Hepatocyte (in vitro differentiated cells): ENCODE measurements around the gene ADAMTS9. TPM values are rescaled to one million over a fixed set of nuclear protein-coding genes. Genes with fewer than 3 reads are reported as not detected.

Source experiments
- DNase-seq: peaks from one replicate; pipeline ENCODE4 v3.0.0-alpha.2; 2016; ENCODE audit warnings: low spot score
- H2AFZ ChIP-seq: fragments of 200-600 bp; sonication (generic); 2 replicates; pipeline ENCODE4 v1.6.0; 2016; ENCODE audit warnings: antibody characterized with exemption, mild to moderate bottlenecking
- H3K27ac ChIP-seq: fragments of 200-600 bp; sonication (generic); 2 replicates; pipeline ENCODE4 v1.5.1; 2016; ENCODE audit warnings: mild to moderate bottlenecking
- H3K27me3 ChIP-seq: fragments of 200-600 bp; sonication (generic); 2 replicates; pipeline ENCODE4 v1.6.1; 2016
- H3K36me3 ChIP-seq: fragments of 200-600 bp; sonication (generic); replicated peaks from 2 replicates; pipeline ENCODE4 v1.5.1; 2016; ENCODE audit warnings: low read depth; ENCODE audit not compliant: insufficient read depth
- H3K4me1 ChIP-seq: fragments of 200-600 bp; sonication (generic); 2 replicates; pipeline ENCODE4 v1.5.1; 2016; ENCODE audit warnings: mild to moderate bottlenecking, moderate library complexity; ENCODE audit not compliant: insufficient read depth
- H3K4me2 ChIP-seq: fragments of 200-600 bp; sonication (generic); 2 replicates; pipeline ENCODE4 v1.6.0; 2016
- H3K4me3 ChIP-seq: fragments of 200-600 bp; sonication (generic); 2 replicates; pipeline ENCODE4 v1.5.1; 2016; ENCODE audit warnings: mild to moderate bottlenecking
- H3K79me2 ChIP-seq: fragments of 200-600 bp; sonication (generic); 2 replicates; pipeline ENCODE4 v1.6.0; 2017; ENCODE audit warnings: mild to moderate bottlenecking
- H3K9me2 ChIP-seq: fragments of 200-600 bp; sonication (generic); replicated peaks from 2 replicates; pipeline ENCODE4 v1.6.0; 2017; ENCODE audit warnings: mild to moderate bottlenecking; ENCODE audit not compliant: insufficient read depth
- H3K9me3 ChIP-seq: fragments of 200-600 bp; sonication (generic); 2 replicates; pipeline ENCODE4 v1.5.1; 2016; ENCODE audit warnings: low read depth, mild to moderate bottlenecking
- H4K20me1 ChIP-seq: fragments of 200-600 bp; sonication (generic); 2 replicates; pipeline ENCODE4 v1.6.0; 2016; ENCODE audit warnings: mild to moderate bottlenecking; ENCODE audit not compliant: insufficient read depth, poor library complexity, severe bottlenecking
- CTCF ChIP-seq: fragments of 200-600 bp; sonication (generic); IDR thresholded peaks from 2 replicates; pipeline ENCODE4 v1.5.1; 2016; ENCODE audit warnings: antibody characterized with exemption, mild to moderate bottlenecking; ENCODE audit not compliant: poor library complexity
- EZH2 ChIP-seq: fragments of 200-600 bp; sonication (generic); IDR thresholded peaks from 2 replicates; pipeline ENCODE4 v1.6.1; 2016; ENCODE audit warnings: antibody characterized with exemption, mild to moderate bottlenecking, borderline replicate concordance
- EZH2phosphoT487 ChIP-seq: fragments of 200-600 bp; sonication (generic); IDR thresholded peaks from one replicate; pipeline ENCODE4 v1.6.1; 2018; ENCODE audit warnings: antibody characterized with exemption, mild to moderate bottlenecking, low read depth, moderate library complexity; ENCODE audit not compliant: unreplicated experiment, severe bottlenecking
- WGBS: methylation state at CpG from one replicate; pipeline ENCODE4 v1.1.6; 2016; ENCODE audit warnings: low lambda C conversion rate; ENCODE audit errors: missing lambda C conversion rate; 5-methylcytosine and 5-hydroxymethylcytosine counted together
- polyA plus RNA-seq: library from polyadenylated mRNA; unstranded; fragments of >200 nt; fragmentation: Nextera tagmentation; extraction: Ambion mirVana; gene quantifications from 2 replicates; pipeline ENCODE4 v1.2.1, GENCODE V29; 2016
- total RNA-seq: library from RNA; depleted of rRNA; stranded (reverse); fragments of >200 nt; gene quantifications from 2 replicates; pipeline ENCODE4 v1.2.3, GENCODE V29; 2014

Gene ADAMTS9
- total and polyA plus RNA-seq, 2 experiments from 2014 or later = 56.9 to 145 TPM

GRCh38 chr3:64716110-64716710, 28.4 kb upstream of the ADAMTS9 start:
- WGBS = 89% methylated on average over 8 of the region's 8 CpGs
- Histone ChIP-seq H2AFZ (no peak overlapping the region), H3K27me3 (no peaks in the 10 kb centered on the region), H3K9me2 (no peaks in the 10 kb centered on the region), H3K4me3 (no peak overlapping the region), H3K36me3 (no peaks in the 10 kb centered on the region), H4K20me1 (no peaks in the 10 kb centered on the region), H3K9me3 (no peaks in the 10 kb centered on the region), H3K27ac (no peak overlapping the region), H3K4me1 (no peaks in the 10 kb centered on the region), H3K79me2 (no peaks in the 10 kb centered on the region), H3K4me2 (no peak overlapping the region)
- DNase-seq = no peak
- TF ChIP-seq CTCF = no peak
- TF ChIP-seq EZH2 = no peak
- TF ChIP-seq EZH2phosphoT487 = no peak

DNA sequence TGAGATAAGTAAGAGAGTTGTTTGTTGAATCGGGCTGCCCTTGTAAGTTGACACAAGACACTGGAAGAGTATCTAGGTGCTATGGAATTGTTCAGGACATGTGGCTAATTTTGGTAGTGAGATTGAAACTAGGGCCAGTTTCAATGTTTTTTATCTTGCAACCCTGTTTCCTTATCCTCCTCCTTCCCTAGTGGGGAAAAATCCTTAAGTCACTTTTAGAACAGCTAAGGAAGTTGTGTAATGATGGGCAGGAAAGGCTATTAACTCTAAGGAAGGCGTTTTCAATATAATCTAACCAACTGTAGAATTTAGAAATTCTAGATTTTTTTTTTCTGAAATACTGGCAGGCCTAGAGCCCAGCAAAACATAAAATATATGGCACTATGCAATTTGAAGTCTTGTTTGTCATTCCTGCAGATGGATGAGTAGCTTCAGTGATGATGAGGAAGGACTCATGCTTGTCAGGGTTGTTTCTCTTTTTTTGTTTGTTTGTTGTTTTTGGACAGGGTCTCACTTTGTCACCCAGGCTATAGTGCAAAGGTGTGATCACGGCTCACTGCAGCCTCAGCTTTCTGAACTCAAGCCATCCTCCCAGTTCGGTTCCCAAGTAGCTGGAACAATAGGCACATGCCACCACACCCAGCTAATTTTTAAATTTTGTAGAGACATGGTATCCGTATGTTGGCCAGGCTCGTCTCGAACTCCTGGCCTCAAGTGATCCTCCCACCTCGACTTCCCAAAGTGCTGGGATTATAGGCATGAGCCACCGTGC, 27.6 kb upstream of the ADAMTS9 start:
- H3K27me3 ChIP-seq = no peaks in the 10 kb centered on the region
- no peak for TF ChIP-seq EZH2phosphoT487
- TF ChIP-seq EZH2 = no peak
- no peak for TF ChIP-seq CTCF
- H3K9me3 ChIP-seq = no peaks in the 10 kb centered on the region
- no peak overlapping the region for H3K4me3 ChIP-seq
- H3K4me2 ChIP-seq = no peak overlapping the region
- WGBS = 84% methylated on average over 9 of the region's 9 CpGs
- H4K20me1 ChIP-seq = no peaks in the 10 kb centered on the region
- H3K4me1 ChIP-seq = no peaks in the 10 kb centered on the region
- H3K36me3 ChIP-seq = no peaks in the 10 kb centered on the region
- H3K9me2 ChIP-seq = no peaks in the 10 kb centered on the region
- no peak overlapping the region for H2AFZ ChIP-seq
- H3K79me2 ChIP-seq = no peaks in the 10 kb centered on the region
- no peak for DNase-seq
- H3K27ac ChIP-seq = no peak overlapping the region

GRCh38 chr3:64708456-64708855, 20.7 kb upstream of the ADAMTS9 start:
- no peaks in the 10 kb centered on the region for H3K27me3 ChIP-seq
- no peak overlapping the region for H3K4me3 ChIP-seq
- H3K27ac ChIP-seq = no peak overlapping the region
- no peak overlapping the region for H3K4me2 ChIP-seq
- DNase-seq = no peak
- no peaks in the 10 kb centered on the region for H3K36me3 ChIP-seq
- peaks cover under 1% of the 10 kb centered on the region for H3K4me1 ChIP-seq
- no peaks in the 10 kb centered on the region for H4K20me1 ChIP-seq
- H3K9me3 ChIP-seq = no peaks in the 10 kb centered on the region
- no peaks in the 10 kb centered on the region for H3K79me2 ChIP-seq
- no peak overlapping the region for H2AFZ ChIP-seq
- TF ChIP-seq CTCF = no peak
- no peak for TF ChIP-seq EZH2phosphoT487
- TF ChIP-seq EZH2 = no peak
- no peaks in the 10 kb centered on the region for H3K9me2 ChIP-seq
- WGBS = 81% methylated on average over 3 of the region's 3 CpGs
